GF-D8 (cell line): ENCODE data around the gene CGAS.
"Not testable (repeated sequence)": the region's sequence is repeated elsewhere in the genome, so short reads cannot be mapped to it uniquely, and the experiment has no call there.

Source experiments
- DNase-seq: peaks from one replicate; lab custom pipeline; 2025; lab: John Stamatoyannopoulos, UW

The CGAS gene

GRCh38 chr6:73395875-73396274, 56.2 kb downstream of the CGAS start:
- DNase-seq, result no peak

- peak; percentile 72 for DNase-seq
These were observed 57.3 kb downstream of the CGAS start, which contains the start of gene DDX43 for GRCh38 chr6:73394577-73395354. TSS of gene DDX43 (plus strand) at chr6:73394828. CDS start at chr6:73394906, 78 bp downstream.

- DNase-seq, result no peak
These were observed 58.8 kb downstream of the CGAS start for GRCh38 chr6:73393278-73393677.

GRCh38 chr6:73392188-73392587, 59.9 kb downstream of the CGAS start:
- DNase-seq, result not testable (repeated sequence)

- no peak for DNase-seq
These were observed 60.4 kb downstream of the CGAS start for GRCh38 chr6:73391675-73392074.

- no peak for DNase-seq
These were observed 62.2 kb downstream of the CGAS start for GRCh38 chr6:73389854-73390253.

- DNase-seq, result peak; percentile 55
These were observed 63.1 kb downstream of the CGAS start for GRCh38 chr6:73388800-73389512.

- DNase-seq, result no peak
These were observed 63.7 kb downstream of the CGAS start for GRCh38 chr6:73388433-73388799.

GRCh38 chr6:73382462-73383113, 69.5 kb downstream of the CGAS start:
- no peak for DNase-seq

- DNase-seq, result not testable (repeated sequence)
These were observed 70.6 kb downstream of the CGAS start for GRCh38 chr6:73381531-73381930.

GRCh38 chr6:73377225-73377624, 74.9 kb downstream of the CGAS start:
- no peak for DNase-seq

GRCh38 chr6:73375216-73375615, 76.9 kb downstream of the CGAS start:
- no peak for DNase-seq
